Activated T-cell treated with anti-CD3 and anti-CD28 coated beads, Interleukin-2, amount 50 U/mL, for 4 hours (primary cell): Measurements from ENCODE around the gene NFE2L2. TPM values are rescaled to one million over a fixed set of nuclear protein-coding genes. Genes with fewer than 3 reads are reported as not detected.
"Not testable (repeated sequence)": the region's sequence is repeated elsewhere in the genome, so short reads cannot be mapped to it uniquely, and the experiment has no call there.

Experiments used
- ATAC-seq, 2 donors: fragments of 200-7000 bp; cut with Tn5 transposase; one replicate each; pipeline ENCODE4 v1.10.0; 2021
- DNase-seq: peaks from one replicate; pipeline ENCODE4 v3.0.0-alpha.2; 2020
- H3K27me3 Mint-ChIP-seq: one replicate; pipeline ENCODE4 v1.8.0; 2021; ENCODE audit warnings: low read depth, mixed read lengths
- H3K36me3 Mint-ChIP-seq: one replicate; pipeline ENCODE4 v1.8.0; 2022; ENCODE audit warnings: mixed read lengths; ENCODE audit not compliant: insufficient read depth
- H3K4me1 Mint-ChIP-seq: one replicate; pipeline ENCODE4 v1.8.0; 2021; ENCODE audit warnings: low read depth, mixed read lengths
- H3K4me3 Mint-ChIP-seq: one replicate; pipeline ENCODE4 v1.8.0; 2021; ENCODE audit warnings: mild to moderate bottlenecking, moderate library complexity, mixed read lengths
- H3K9me3 Mint-ChIP-seq: one replicate; pipeline ENCODE4 v1.8.0; 2021; ENCODE audit warnings: mixed read lengths
- total RNA-seq, 3 donors: library from RNA; stranded (reverse); gene quantifications; one replicate each; pipeline ENCODE4 v1.2.1, GENCODE V29; 2021

The NFE2L2 gene
- total RNA-seq, 3 donors from 2014 or later = 58.5 to 62.4 (median 60.5) TPM

- H3K4me1 Mint-ChIP-seq = peaks cover 90% of the 10 kb centered on the region
- ATAC-seq (no peak), DNase-seq (no peak)
- no peaks in the 10 kb centered on the region for H3K27me3 Mint-ChIP-seq
- H3K9me3 Mint-ChIP-seq = no peaks in the 10 kb centered on the region
- H3K36me3 Mint-ChIP-seq = peaks cover 27% of the 10 kb centered on the region
- H3K4me3 Mint-ChIP-seq = no peak overlapping the region
Observed at GRCh38 chr2:177243073-177243472, 21.5 kb downstream of the NFE2L2 start.

- Mint-ChIP-seq H3K27me3 (no peaks in the 10 kb centered on the region), H3K4me1 (peaks cover 88% of the 10 kb centered on the region), H3K4me3 (peak overlapping the region; percentile 35), H3K36me3 (peaks cover 28% of the 10 kb centered on the region), H3K9me3 (no peaks in the 10 kb centered on the region)
- ATAC-seq = no peak
- DNase-seq = no peak
Observed at GRCh38 chr2:177242121-177242987, 22.2 kb downstream of the NFE2L2 start.

GRCh38 chr2:177241711-177242120 is 22.8 kb downstream of the NFE2L2 start:
- Mint-ChIP-seq H3K9me3 (no peaks in the 10 kb centered on the region), H3K27me3 (no peaks in the 10 kb centered on the region), H3K36me3 (peaks cover 28% of the 10 kb centered on the region), H3K4me3 (peak overlapping the region; percentile 39), H3K4me1 (peaks cover 82% of the 10 kb centered on the region)
- DNase-seq (no peak), ATAC-seq (peak in 1 of 2 donors; percentile 36)

- peaks cover 77% of the 10 kb centered on the region for H3K4me1 Mint-ChIP-seq
- no peak for DNase-seq
- H3K27me3 Mint-ChIP-seq = no peaks in the 10 kb centered on the region
- H3K36me3 Mint-ChIP-seq = peaks cover 31% of the 10 kb centered on the region
- no peaks in the 10 kb centered on the region for H3K9me3 Mint-ChIP-seq
- H3K4me3 Mint-ChIP-seq = peak overlapping the region; percentile 46
- peak; percentile 74 to 76 for ATAC-seq
Observed at GRCh38 chr2:177239932-177240630, 24.4 kb downstream of the NFE2L2 start.

- Mint-ChIP-seq H3K36me3 (peaks cover 27% of the 10 kb centered on the region), H3K27me3 (no peaks in the 10 kb centered on the region), H3K4me1 (peaks cover 71% of the 10 kb centered on the region), H3K4me3 (no peak overlapping the region), H3K9me3 (no peaks in the 10 kb centered on the region)
- no peak for ATAC-seq
- DNase-seq = no peak
Observed at GRCh38 chr2:177239053-177239452, 25.5 kb downstream of the NFE2L2 start.

DNA sequence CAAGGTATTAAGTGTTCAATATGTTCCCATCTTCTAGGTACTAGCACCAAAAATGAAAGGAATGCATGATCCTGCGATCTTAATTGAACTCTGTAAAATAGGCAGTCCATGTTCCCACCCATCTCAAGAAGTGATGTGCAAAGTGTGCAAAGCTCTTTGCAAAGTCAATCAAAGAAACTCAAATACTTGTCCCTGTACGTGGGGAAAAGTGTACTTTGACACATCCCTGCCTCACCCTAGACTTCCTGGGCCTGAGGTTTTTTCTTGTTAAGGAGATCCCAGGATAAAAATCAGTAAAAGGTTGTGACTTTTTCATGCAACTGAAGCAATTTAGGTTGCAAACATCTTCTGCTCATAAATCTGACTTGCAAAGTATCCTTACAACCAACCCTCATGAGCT is 26.6 kb downstream of the NFE2L2 start:
- Mint-ChIP-seq H3K27me3 (no peaks in the 10 kb centered on the region), H3K9me3 (no peaks in the 10 kb centered on the region), H3K4me3 (no peak overlapping the region), H3K36me3 (peaks cover 33% of the 10 kb centered on the region), H3K4me1 (peaks cover 65% of the 10 kb centered on the region)
- ATAC-seq = no peak
- no peak for DNase-seq

GRCh38 chr2:177235855-177236437 is 28.6 kb downstream of the NFE2L2 start:
- no peak overlapping the region for H3K4me3 Mint-ChIP-seq
- no peaks in the 10 kb centered on the region for H3K27me3 Mint-ChIP-seq
- ATAC-seq = no peak
- peaks cover 56% of the 10 kb centered on the region for H3K4me1 Mint-ChIP-seq
- peaks cover 40% of the 10 kb centered on the region for H3K36me3 Mint-ChIP-seq
- no peaks in the 10 kb centered on the region for H3K9me3 Mint-ChIP-seq
- no peak for DNase-seq

DNA sequence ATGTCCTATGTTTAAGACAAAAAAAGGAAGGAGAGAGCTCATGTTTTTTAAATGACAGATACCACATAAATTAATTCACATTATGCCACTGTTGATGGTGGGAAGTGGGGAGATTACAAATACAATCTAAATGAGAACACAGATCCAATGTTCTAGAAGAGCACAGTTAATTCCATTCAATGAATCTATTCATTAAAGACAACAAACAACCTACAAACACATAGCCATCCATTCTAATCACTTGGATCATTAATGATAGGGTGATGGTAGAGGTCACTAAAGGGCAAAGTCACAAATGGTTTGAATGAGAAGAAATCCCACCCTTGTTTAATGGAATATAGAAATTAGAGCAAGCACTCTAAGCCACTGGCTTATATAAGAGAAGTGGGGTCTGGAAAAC is 30.3 kb downstream of the NFE2L2 start:
- DNase-seq (no peak), ATAC-seq (no peak)
- H3K36me3 Mint-ChIP-seq = peaks cover 49% of the 10 kb centered on the region
- no peaks in the 10 kb centered on the region for H3K9me3 Mint-ChIP-seq
- H3K27me3 Mint-ChIP-seq = no peaks in the 10 kb centered on the region
- no peak overlapping the region for H3K4me3 Mint-ChIP-seq
- H3K4me1 Mint-ChIP-seq = peaks cover 50% of the 10 kb centered on the region

GRCh38 chr2:177232098-177232704 is 32.3 kb downstream of the NFE2L2 start:
- peaks cover 45% of the 10 kb centered on the region for H3K4me1 Mint-ChIP-seq
- H3K4me3 Mint-ChIP-seq = no peak overlapping the region
- DNase-seq (no peak), ATAC-seq (no peak)
- no peaks in the 10 kb centered on the region for H3K9me3 Mint-ChIP-seq
- H3K27me3 Mint-ChIP-seq = no peaks in the 10 kb centered on the region
- peaks cover 54% of the 10 kb centered on the region for H3K36me3 Mint-ChIP-seq

- Mint-ChIP-seq H3K4me1 (peaks cover 45% of the 10 kb centered on the region), H3K27me3 (no peaks in the 10 kb centered on the region)
Observed at GRCh38 chr2:177231270-177231669, 33.3 kb downstream of the NFE2L2 start.

DNA sequence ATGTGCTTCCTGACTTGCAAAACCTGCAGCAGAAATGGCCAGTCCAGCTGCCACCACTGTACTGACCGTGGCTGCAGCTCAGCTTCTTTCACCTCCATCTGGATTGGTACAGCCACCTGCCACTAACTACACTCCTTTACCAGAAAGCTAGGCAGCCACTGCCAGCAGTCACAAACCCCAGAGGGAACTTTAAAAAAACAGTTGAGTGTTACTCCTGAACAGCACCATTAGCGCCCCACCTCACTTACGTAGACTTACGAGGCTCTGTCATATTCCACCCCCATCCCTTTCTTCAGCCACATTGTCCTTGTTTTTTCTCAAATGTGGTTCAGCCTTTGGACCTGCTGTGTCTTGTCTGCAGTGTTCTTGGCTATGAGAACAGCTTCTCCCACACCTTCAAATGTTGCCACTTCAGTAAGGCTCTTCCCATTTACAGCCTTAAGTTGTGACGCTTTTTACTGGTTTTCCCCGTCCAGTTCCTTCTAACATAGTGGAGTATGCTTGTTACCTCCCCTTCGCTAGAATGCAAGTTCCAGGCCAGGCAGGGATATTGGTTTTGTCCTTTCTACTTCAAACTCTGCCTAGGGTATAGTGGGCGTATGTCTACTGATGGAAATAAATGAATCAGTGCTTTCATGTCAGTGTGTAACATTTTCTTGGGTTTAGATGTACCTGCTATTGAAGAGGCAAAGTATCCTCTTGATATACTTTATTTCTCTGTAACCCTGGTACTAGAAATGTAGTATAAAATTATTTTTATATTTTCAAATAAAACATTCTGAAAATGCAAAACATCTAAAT is 34.9 kb downstream of the NFE2L2 start:
- Mint-ChIP-seq H3K27me3 (no peaks in the 10 kb centered on the region), H3K4me3 (no peak overlapping the region), H3K36me3 (peaks cover 58% of the 10 kb centered on the region), H3K9me3 (no peaks in the 10 kb centered on the region), H3K4me1 (peaks cover 41% of the 10 kb centered on the region)
- ATAC-seq (peak; percentile 20 to 36), DNase-seq (no peak)

More at GRCh38 chr2:177231270-177231669, 33.3 kb downstream of the NFE2L2 start:
- Mint-ChIP-seq H3K4me3 (no peak overlapping the region), H3K36me3 (peaks cover 56% of the 10 kb centered on the region), H3K9me3 (no peaks in the 10 kb centered on the region)
- DNase-seq (no peak), ATAC-seq (no peak)

DNA sequence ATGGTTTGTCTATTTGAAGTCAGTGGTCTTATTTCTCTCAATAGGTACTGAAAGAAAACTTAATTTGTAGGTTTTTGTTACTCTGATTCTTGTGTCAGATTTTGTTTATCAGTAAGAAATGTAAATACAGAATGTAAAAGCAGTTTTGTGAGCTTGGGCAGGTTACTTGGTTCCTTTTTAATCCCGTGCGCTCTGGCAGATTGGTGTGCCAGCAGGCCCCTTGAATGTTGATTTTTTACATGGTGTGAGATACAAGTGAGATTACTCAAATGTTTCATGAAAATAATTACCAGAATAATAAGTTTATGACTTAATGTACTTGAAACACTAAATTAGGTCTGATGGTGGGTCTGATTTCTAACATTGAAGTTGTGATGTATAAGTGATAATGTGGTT is 38.6 kb downstream of the NFE2L2 start:
- peaks cover 50% of the 10 kb centered on the region for H3K36me3 Mint-ChIP-seq
- DNase-seq = no peak
- H3K27me3 Mint-ChIP-seq = no peaks in the 10 kb centered on the region
- no peak overlapping the region for H3K4me3 Mint-ChIP-seq
- H3K9me3 Mint-ChIP-seq = no peaks in the 10 kb centered on the region
- ATAC-seq = no peak
- H3K4me1 Mint-ChIP-seq = peaks cover 41% of the 10 kb centered on the region

DNA sequence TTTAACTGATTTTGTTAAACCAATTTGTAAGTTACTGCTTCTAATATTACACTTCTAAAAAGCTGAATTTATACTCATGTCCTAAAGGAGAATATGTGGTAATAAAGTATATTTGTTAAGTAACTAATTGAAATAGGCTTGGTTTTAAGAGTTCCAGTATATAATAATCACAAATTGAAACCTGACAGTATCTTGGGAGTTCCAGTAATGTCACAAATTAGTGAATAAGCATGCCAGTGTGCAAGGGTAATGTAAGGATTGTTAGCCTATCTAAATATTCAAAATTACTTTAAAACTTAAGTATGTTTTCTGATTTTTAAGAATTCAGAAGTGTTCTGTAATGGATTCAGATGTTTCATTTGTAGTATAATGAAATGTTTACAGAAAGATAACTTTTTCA is 41.1 kb downstream of the NFE2L2 start:
- not testable (repeated sequence) for ATAC-seq, H3K27me3 Mint-ChIP-seq, H3K9me3 Mint-ChIP-seq, DNase-seq, H3K4me3 Mint-ChIP-seq
- H3K36me3 Mint-ChIP-seq = peaks cover 48% of the 10 kb centered on the region
- peaks cover 41% of the 10 kb centered on the region for H3K4me1 Mint-ChIP-seq
